Caco-2 (cell line): Measurements from ENCODE around the gene FAM221B. TPM values are rescaled to one million over a fixed set of nuclear protein-coding genes. Genes with fewer than 3 reads are reported as not detected.

Experiments used
- Bru-seq: library from RNA; stranded (reverse); fragments of 400-500 nt; gene quantifications from one replicate; lab custom pipeline; 2021; lab: Mats Ljungman, UMichigan
- BruChase-seq, 2 experiments: library from RNA; stranded (reverse); fragments of 400-500 nt; gene quantifications; one replicate each; lab custom pipeline; 2021; lab: Mats Ljungman, UMichigan
- BruUV-seq: library from RNA; stranded (reverse); fragments of 400-500 nt; replicated peaks from 2 replicates; lab custom pipeline; 2021; lab: Mats Ljungman, UMichigan
- CTCF ChIA-PET: fragments of 300-600 bp; sonication (Branson Sonifier 250); formaldehyde crosslinking; loops from one replicate; lab custom pipeline; 2022; ENCODE audit warnings: antibody characterized with exemption; lab: Charles Lee
- POLR2A ChIA-PET: fragments of 300-600 bp; sonication (Branson Sonifier 250); formaldehyde crosslinking; loops from one replicate; lab custom pipeline; 2022; ENCODE audit warnings: antibody characterized with exemption; lab: Charles Lee
- DNase-seq, 2 experiments: peaks; one replicate each; pipeline versions ENCODE4 v3.0.0 to v3.0.0-alpha.2; 2020 to 2022
- H3K27me3 ChIP-seq: replicated peaks from 2 replicates; pipeline ENCODE4 v1.6.0; 2011; ENCODE audit warnings: low read length; ENCODE audit not compliant: control insufficient read depth, insufficient read depth
- H3K36me3 ChIP-seq: 2 replicates; pipeline ENCODE4 v1.5.1; 2011; ENCODE audit warnings: low read length; ENCODE audit not compliant: control insufficient read depth, insufficient read depth
- H3K4me1 ChIP-seq: fragments of 250-450 bp; sonication (Bioruptor Pico); 2 replicates; pipeline ENCODE4 v1.5.1; 2020; ENCODE audit warnings: mild to moderate bottlenecking
- H3K4me3 ChIP-seq: 2 replicates; pipeline ENCODE4 v1.5.1; 2011; ENCODE audit warnings: low read depth, mild to moderate bottlenecking, control low read depth, low read length
- H3K9me3 ChIP-seq: fragments of 250-450 bp; sonication (Bioruptor Pico); 2 replicates; pipeline ENCODE4 v1.5.1; 2020; ENCODE audit warnings: mild to moderate bottlenecking, moderate library complexity
- H3K27ac Mint-ChIP-seq: one replicate; pipeline ENCODE4 v1.8.0; 2022; ENCODE audit warnings: mixed read lengths; ENCODE audit not compliant: unreplicated experiment
- H3K27me3 Mint-ChIP-seq: one replicate; pipeline ENCODE4 v1.8.0; 2022; ENCODE audit warnings: mixed read lengths; ENCODE audit not compliant: insufficient read depth, unreplicated experiment
- H3K36me3 Mint-ChIP-seq: one replicate; pipeline ENCODE4 v1.8.0; 2022; ENCODE audit warnings: mild to moderate bottlenecking, mixed read lengths; ENCODE audit not compliant: insufficient read depth, unreplicated experiment
- H3K4me1 Mint-ChIP-seq: one replicate; pipeline ENCODE4 v1.8.0; 2022; ENCODE audit warnings: low read depth, mixed read lengths; ENCODE audit not compliant: unreplicated experiment
- H3K4me3 Mint-ChIP-seq: one replicate; pipeline ENCODE4 v1.8.0; 2022; ENCODE audit warnings: mild to moderate bottlenecking, moderate library complexity, mixed read lengths; ENCODE audit not compliant: unreplicated experiment
- H3K9me3 Mint-ChIP-seq: one replicate; pipeline ENCODE4 v1.8.0; 2022; ENCODE audit warnings: mixed read lengths; ENCODE audit not compliant: unreplicated experiment
- CTCF ChIP-seq, 2 experiments: fragments of 200-600 bp in 1 of 2; IDR thresholded peaks; 1 replicate in 1 of 2; 2 replicates in 1 of 2; pipeline versions ENCODE4 v1.5.1 to v1.8.0; 2011 to 2022; ENCODE audit warnings: antibody characterized with exemption in 1 of 2, control low read depth in 1 of 2, inconsistent platforms in 1 of 2, low read depth in 1 of 2, low read length in 1 of 2, mild to moderate bottlenecking in 1 of 2, moderate library complexity in 1 of 2; ENCODE audit not compliant: insufficient read depth in 1 of 2, severe bottlenecking in 1 of 2, unreplicated experiment in 1 of 2
- intact Hi-C: fragments of 100-400 bp; cut with micrococcal nuclease; formaldehyde crosslinking; loops from one replicate; pipeline ENCODE4 v1.10.0; 2022; ENCODE audit not compliant: unreplicated experiment
- long read RNA-seq: library from polyadenylated mRNA; stranded (forward); transcript quantifications from one replicate; pipeline ENCODE4 v2.0.0, GENCODE V29; 2022
- total RNA-seq: library from RNA; stranded (reverse); gene quantifications from 2 replicates; pipeline ENCODE4 v1.2.3, GENCODE V29; 2022

Gene FAM221B, protein sequence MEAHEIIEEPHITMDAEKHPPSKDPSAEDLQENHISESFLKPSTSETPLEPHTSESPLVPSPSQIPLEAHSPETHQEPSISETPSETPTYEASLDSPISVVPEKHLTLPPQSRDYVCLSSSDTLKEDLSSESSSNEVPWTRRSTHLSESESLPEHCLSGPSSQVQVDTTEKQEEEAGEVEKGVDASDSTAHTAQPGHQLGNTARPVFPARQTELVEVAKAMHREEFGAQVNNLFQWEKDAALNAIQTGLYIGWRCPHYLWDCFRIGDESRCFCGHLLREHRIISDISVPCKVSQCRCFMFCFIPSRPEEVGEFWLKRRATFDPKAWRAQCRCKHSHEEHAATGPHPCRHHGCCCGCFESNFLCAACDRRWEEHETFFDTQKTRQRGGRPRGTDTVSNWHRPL
- total RNA-seq (not detected in 2 replicates), Bru-seq, nascent RNA (not detected), BruChase-seq, experiment 1, labeled RNA remaining after a 2-hour chase (percentile 3 among the genes with signal in this experiment), BruChase-seq, experiment 2, labeled RNA remaining after a 6-hour chase (not detected)
- long read RNA-seq = 0 reads

- TF ChIP-seq CTCF (IDR thresholded peaks at IDR 0.05; ENCODE audit: insufficient read depth in 1 of 2, low read depth in 1 of 2, low read length in 1 of 2, severe bottlenecking in 1 of 2, unreplicated experiment in 1 of 2) = no peak
- H3K9me3 Mint-ChIP-seq = no peaks in the 10 kb centered on the region
- Histone ChIP-seq H3K27me3 (no peaks in the 10 kb centered on the region), H3K4me1 (peaks cover 4% of the 10 kb centered on the region; the same call in 1 of the 2 replicates), H3K9me3 (no peaks in the 10 kb centered on the region), H3K4me3 (peak within 1 kb of the TSS; percentile 48), H3K36me3 (no peaks in the 10 kb centered on the region)
- POLR2A ChIA-PET = interaction anchor here (1.0 kb wide), 1 partner anchor 14 kb away, joined by 4 read pairs; the partner anchor contains the start of gene HINT2
- peak within 1 kb of the TSS; percentile 88 for H3K27ac Mint-ChIP-seq
- H3K36me3 Mint-ChIP-seq = peaks cover 4% of the 10 kb centered on the region
- peak within 1 kb of the TSS; percentile 88 for H3K4me3 Mint-ChIP-seq
- H3K4me1 Mint-ChIP-seq = peaks cover 8% of the 10 kb centered on the region
- DNase-seq = no peak
- no peaks in the 10 kb centered on the region for H3K27me3 Mint-ChIP-seq
- intact Hi-C loops = loop anchor here (1.0 kb wide), 1 partner anchor 13 kb away; the partner anchor contains the start of gene HINT2
- BruUV-seq = no TSS peak
- CTCF ChIA-PET = interaction anchor here (0.5 to 1.6 kb wide), 5 partner anchors 15 to 779 kb away, joined by 3 to 10 read pairs (median 8); partner anchors contain the start of gene HINT2
Observed at GRCh38 chr9:35828716-35829083, at the start of gene FAM221B. FAM221B (minus strand) TSS chr9:35828732; CDS start chr9:35826161, 2,571 bp downstream.

- Mint-ChIP-seq H3K9me3 (peaks cover 7% of the 10 kb centered on the region), H3K27me3 (peaks cover 8% of the 10 kb centered on the region), H3K4me3 (no peak overlapping the region), H3K27ac (no peak overlapping the region), H3K36me3 (no peaks in the 10 kb centered on the region), H3K4me1 (no peaks in the 10 kb centered on the region)
- TF ChIP-seq CTCF (IDR thresholded peaks at IDR 0.05; ENCODE audit: insufficient read depth in 1 of 2, low read depth in 1 of 2, low read length in 1 of 2, severe bottlenecking in 1 of 2, unreplicated experiment in 1 of 2) = no peak
- no peaks in the 10 kb centered on the region for H3K27me3 ChIP-seq
- no peaks in the 10 kb centered on the region for H3K4me1 ChIP-seq
- H3K9me3 ChIP-seq = peaks cover 10% of the 10 kb centered on the region; the same call in 1 of the 2 replicates
- no peaks in the 10 kb centered on the region for H3K36me3 ChIP-seq
- intact Hi-C loops = no loop called here
- no TSS peak for BruUV-seq
- CTCF ChIA-PET = no interaction called here
- DNase-seq = no peak
- no peak overlapping the region for H3K4me3 ChIP-seq
- POLR2A ChIA-PET = no interaction called here
Observed at GRCh38 chr9:35872505-35872904, 44.0 kb upstream of the FAM221B start.

DNA sequence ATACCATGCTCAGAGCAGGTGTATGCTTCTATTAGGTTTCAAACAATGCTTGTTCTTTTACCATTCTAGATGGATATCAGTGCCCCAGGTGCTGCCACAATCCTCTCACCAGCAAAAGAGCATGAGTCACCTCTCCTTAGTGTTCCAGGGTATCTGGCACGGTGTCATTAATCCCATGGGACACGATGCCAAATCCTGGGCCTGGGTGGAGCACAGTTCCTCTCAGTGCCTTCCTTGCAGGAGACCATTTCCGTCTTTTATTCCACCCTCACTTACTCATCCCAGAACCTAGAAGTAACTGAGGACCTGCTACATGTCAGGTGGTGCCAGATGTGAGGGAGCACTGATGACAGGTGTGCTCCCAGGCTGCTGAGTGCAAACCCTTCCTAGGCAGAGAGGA is 43.0 kb upstream of the FAM221B start:
- H3K4me3 Mint-ChIP-seq = no peak overlapping the region
- no peak for DNase-seq
- H3K9me3 Mint-ChIP-seq = no peaks in the 10 kb centered on the region
- Histone ChIP-seq H3K4me1 (no peaks in the 10 kb centered on the region), H3K9me3 (0 out of 2 replicates have a peak, but pooled peaks cover 2% of the 10 kb centered on the region), H3K36me3 (no peaks in the 10 kb centered on the region), H3K27me3 (no peaks in the 10 kb centered on the region), H3K4me3 (no peak overlapping the region)
- no peaks in the 10 kb centered on the region for H3K4me1 Mint-ChIP-seq
- ChIA-PET POLR2A (no interaction called here), CTCF (interaction anchor here (1.5 kb wide), 1 partner anchor 11 kb away, joined by 3 read pairs; no protein-coding TSS in a partner anchor)
- H3K27ac Mint-ChIP-seq = no peak overlapping the region
- no peak for TF ChIP-seq CTCF (IDR thresholded peaks at IDR 0.05; ENCODE audit: insufficient read depth in 1 of 2, low read depth in 1 of 2, low read length in 1 of 2, severe bottlenecking in 1 of 2, unreplicated experiment in 1 of 2)
- no peaks in the 10 kb centered on the region for H3K36me3 Mint-ChIP-seq
- peaks cover 5% of the 10 kb centered on the region for H3K27me3 Mint-ChIP-seq
- BruUV-seq = no TSS peak
- intact Hi-C loops = no loop called here
